GM23248 (cell line): ENCODE measurements around the gene TP53I13.

ENCODE experiments used
- EZH2 ChIP-seq: fragments of 200-600 bp; sonication (generic); IDR thresholded peaks from 2 replicates; pipeline ENCODE4 v1.6.1; 2018; ENCODE audit warnings: antibody characterized with exemption, mild to moderate bottlenecking; ENCODE audit not compliant: insufficient read depth, poor library complexity, severe bottlenecking
- EZH2phosphoT487 ChIP-seq: fragments of 200-600 bp; sonication (generic); IDR thresholded peaks from 2 replicates; pipeline ENCODE4 v1.6.1; 2018; ENCODE audit warnings: antibody characterized with exemption, moderate library complexity, mild to moderate bottlenecking, low read depth; ENCODE audit not compliant: insufficient read depth

DNA sequence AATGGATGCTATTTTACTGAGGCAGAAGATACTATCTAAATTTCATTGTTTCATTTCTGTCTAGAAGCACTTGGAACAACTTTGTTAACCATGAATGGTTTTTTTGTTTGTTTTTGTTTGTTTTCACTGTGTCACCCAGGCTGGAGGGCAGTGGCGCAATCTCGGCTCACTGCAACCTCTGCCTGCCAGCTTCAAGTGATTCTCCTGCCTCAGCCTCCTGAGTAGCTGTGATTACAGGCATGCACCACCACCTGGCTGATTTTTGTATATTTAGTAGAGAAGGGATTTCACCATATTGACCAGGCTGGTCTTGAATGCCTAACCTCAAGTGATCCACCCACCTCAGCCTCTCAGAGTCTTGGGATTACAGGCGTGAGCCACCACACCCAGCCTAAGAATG, 42.2 kb upstream of the TP53I13 start:
- TF ChIP-seq EZH2 (no peak), EZH2phosphoT487 (no peak)
